ENCODE measurements around the gene CACNA1H. TPM values are rescaled to one million over a fixed set of nuclear protein-coding genes. Genes with fewer than 3 reads are reported as not detected.

CACNA1H gene
- total and polyA plus RNA-seq, 9 of the 15 experiments (the other 6 are each of a cell fraction or from before 2014, with no cell fraction given): 0.10 to 0.18 TPM; not detected in 7

DNA sequence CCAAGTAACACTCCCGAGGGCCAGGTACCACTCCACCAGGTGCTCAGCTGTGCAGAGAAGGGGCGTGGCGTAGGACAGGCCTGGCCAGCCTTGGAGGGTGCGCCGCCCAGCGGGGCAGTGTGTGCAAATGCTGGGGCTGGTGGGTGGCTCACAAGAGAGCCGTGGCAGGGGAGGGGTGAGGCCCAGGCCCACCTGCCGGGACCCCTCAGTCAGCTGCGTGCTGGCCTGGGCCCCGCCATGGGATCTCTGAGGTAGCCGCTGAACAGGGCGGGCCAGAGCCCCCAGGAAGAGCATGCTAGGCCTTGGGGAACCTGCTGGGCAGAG is 63.4 kb downstream of the CACNA1H start:
- peak; percentile 78 for ATAC-seq
- ChIA-PET CTCF (ENCODE audit: low intra/inter-chr PET ratio) (no interaction called here), POLR2A (interaction anchor here (1.0 kb wide), 1 partner anchor 8 kb away, joined by 3 read pairs; no protein-coding TSS in a partner anchor)
- no peaks in the 10 kb centered on the region for H3K9me3 ChIP-seq (replicated peaks; ENCODE audit: control insufficient read depth, insufficient read depth, low read depth, low read length)
- H3K9ac ChIP-seq (ENCODE audit: insufficient read depth in 1 of 2, low read depth in 2 of 2, low read length in 2 of 2): no peak overlapping the region
- peaks cover 0 to 71% of the 10 kb centered on the region in 2 experiments; a peak in 2 of 5 replicates for H3K4me1 ChIP-seq (replicated peaks in 1 of 2; ENCODE audit: control insufficient read depth in 2 of 2, insufficient read depth in 2 of 2, low read length in 2 of 2)
- H3K4me2 ChIP-seq (ENCODE audit: insufficient read depth, low read length): no peak overlapping the region
- peaks cover 46 to 91% of the 10 kb centered on the region in 2 experiments for H3K27me3 ChIP-seq (ENCODE audit: control insufficient read depth in 2 of 2, insufficient read depth in 2 of 2, low read length in 2 of 2)
- H3K9me1 ChIP-seq (ENCODE audit: control insufficient read depth, insufficient read depth, low read length): no peaks in the 10 kb centered on the region
- no TSS peak for BruUV-seq (replicated peaks)
- H4K20me1 ChIP-seq (replicated peaks; ENCODE audit: control insufficient read depth, insufficient read depth, low read length): peaks cover 7% of the 10 kb centered on the region
- no peak for TF ChIP-seq HLTF (IDR thresholded peaks at IDR 0.05)
- TF ChIP-seq, protein P1, sequence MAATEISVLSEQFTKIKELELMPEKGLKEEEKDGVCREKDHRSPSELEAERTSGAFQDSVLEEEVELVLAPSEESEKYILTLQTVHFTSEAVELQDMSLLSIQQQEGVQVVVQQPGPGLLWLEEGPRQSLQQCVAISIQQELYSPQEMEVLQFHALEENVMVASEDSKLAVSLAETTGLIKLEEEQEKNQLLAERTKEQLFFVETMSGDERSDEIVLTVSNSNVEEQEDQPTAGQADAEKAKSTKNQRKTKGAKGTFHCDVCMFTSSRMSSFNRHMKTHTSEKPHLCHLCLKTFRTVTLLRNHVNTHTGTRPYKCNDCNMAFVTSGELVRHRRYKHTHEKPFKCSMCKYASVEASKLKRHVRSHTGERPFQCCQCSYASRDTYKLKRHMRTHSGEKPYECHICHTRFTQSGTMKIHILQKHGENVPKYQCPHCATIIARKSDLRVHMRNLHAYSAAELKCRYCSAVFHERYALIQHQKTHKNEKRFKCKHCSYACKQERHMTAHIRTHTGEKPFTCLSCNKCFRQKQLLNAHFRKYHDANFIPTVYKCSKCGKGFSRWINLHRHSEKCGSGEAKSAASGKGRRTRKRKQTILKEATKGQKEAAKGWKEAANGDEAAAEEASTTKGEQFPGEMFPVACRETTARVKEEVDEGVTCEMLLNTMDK (IDR thresholded peaks at IDR 0.05; ENCODE audit: borderline replicate concordance, insufficient read depth, low read depth, low read length, poor library complexity, severe bottlenecking): peak; percentile 77
- TF ChIP-seq, protein P2, sequence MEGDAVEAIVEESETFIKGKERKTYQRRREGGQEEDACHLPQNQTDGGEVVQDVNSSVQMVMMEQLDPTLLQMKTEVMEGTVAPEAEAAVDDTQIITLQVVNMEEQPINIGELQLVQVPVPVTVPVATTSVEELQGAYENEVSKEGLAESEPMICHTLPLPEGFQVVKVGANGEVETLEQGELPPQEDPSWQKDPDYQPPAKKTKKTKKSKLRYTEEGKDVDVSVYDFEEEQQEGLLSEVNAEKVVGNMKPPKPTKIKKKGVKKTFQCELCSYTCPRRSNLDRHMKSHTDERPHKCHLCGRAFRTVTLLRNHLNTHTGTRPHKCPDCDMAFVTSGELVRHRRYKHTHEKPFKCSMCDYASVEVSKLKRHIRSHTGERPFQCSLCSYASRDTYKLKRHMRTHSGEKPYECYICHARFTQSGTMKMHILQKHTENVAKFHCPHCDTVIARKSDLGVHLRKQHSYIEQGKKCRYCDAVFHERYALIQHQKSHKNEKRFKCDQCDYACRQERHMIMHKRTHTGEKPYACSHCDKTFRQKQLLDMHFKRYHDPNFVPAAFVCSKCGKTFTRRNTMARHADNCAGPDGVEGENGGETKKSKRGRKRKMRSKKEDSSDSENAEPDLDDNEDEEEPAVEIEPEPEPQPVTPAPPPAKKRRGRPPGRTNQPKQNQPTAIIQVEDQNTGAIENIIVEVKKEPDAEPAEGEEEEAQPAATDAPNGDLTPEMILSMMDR (IDR thresholded peaks at IDR 0.05 in 2 of 3, conservative IDR thresholded peaks at IDR 0.05 in 1 of 3; ENCODE audit: insufficient read depth in 2 of 3, low read depth in 1 of 3, low read length in 3 of 3): peak; percentile 24 to 37 (median 36); a peak in 3 of 6 replicates
- 0 out of 4 replicates have a peak, but pooled peaks of 1 of the 2 experiments have one; percentile 9 for TF ChIP-seq RAD21 (CRISPR knock-in tag; conservative IDR thresholded peaks at IDR 0.05 in 1 of 2, IDR thresholded peaks at IDR 0.05 in 1 of 2)
- TF ChIP-seq, protein P3, sequence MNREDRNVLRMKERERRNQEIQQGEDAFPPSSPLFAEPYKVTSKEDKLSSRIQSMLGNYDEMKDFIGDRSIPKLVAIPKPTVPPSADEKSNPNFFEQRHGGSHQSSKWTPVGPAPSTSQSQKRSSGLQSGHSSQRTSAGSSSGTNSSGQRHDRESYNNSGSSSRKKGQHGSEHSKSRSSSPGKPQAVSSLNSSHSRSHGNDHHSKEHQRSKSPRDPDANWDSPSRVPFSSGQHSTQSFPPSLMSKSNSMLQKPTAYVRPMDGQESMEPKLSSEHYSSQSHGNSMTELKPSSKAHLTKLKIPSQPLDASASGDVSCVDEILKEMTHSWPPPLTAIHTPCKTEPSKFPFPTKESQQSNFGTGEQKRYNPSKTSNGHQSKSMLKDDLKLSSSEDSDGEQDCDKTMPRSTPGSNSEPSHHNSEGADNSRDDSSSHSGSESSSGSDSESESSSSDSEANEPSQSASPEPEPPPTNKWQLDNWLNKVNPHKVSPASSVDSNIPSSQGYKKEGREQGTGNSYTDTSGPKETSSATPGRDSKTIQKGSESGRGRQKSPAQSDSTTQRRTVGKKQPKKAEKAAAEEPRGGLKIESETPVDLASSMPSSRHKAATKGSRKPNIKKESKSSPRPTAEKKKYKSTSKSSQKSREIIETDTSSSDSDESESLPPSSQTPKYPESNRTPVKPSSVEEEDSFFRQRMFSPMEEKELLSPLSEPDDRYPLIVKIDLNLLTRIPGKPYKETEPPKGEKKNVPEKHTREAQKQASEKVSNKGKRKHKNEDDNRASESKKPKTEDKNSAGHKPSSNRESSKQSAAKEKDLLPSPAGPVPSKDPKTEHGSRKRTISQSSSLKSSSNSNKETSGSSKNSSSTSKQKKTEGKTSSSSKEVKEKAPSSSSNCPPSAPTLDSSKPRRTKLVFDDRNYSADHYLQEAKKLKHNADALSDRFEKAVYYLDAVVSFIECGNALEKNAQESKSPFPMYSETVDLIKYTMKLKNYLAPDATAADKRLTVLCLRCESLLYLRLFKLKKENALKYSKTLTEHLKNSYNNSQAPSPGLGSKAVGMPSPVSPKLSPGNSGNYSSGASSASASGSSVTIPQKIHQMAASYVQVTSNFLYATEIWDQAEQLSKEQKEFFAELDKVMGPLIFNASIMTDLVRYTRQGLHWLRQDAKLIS (CRISPR knock-in tag; IDR thresholded peaks at IDR 0.05): no peak
- TF ChIP-seq, protein P4, sequence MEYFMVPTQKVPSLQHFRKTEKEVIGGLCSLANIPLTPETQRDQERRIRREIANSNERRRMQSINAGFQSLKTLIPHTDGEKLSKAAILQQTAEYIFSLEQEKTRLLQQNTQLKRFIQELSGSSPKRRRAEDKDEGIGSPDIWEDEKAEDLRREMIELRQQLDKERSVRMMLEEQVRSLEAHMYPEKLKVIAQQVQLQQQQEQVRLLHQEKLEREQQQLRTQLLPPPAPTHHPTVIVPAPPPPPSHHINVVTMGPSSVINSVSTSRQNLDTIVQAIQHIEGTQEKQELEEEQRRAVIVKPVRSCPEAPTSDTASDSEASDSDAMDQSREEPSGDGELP (CRISPR knock-in tag; IDR thresholded peaks at IDR 0.05; ENCODE audit: borderline replicate concordance): peak; percentile 88
- no peak for TF ChIP-seq ETV5 (CRISPR knock-in tag; IDR thresholded peaks at IDR 0.05; ENCODE audit: low read depth)
- no peak for FAIRE-seq
- intact Hi-C loops (cut with micrococcal nuclease): no loop called here
- H3K36me3 ChIP-seq (ENCODE audit: control insufficient read depth, insufficient read depth, low read length): no peaks in the 10 kb centered on the region
- peak; percentile 34 to 60 (median 48) for DNase-seq (ENCODE audit: extremely low read depth in 1 of 4, low spot score in 3 of 4)
- H3K27ac ChIP-seq (ENCODE audit: extremely low read depth, low read depth, low read length): no peak overlapping the region
- no peak overlapping the region for H2AFZ ChIP-seq (ENCODE audit: low read depth, low read length)
- H3K79me2 ChIP-seq (ENCODE audit: control insufficient read depth, insufficient read depth, low read length): no peaks in the 10 kb centered on the region
- no peak overlapping the region for H3K4me3 ChIP-seq
- under 1% methylated on average over 8 of the region's 12 CpGs for WGBS (ENCODE audit: insufficient coverage, low coverage, missing lambda C conversion rate)
- in situ Hi-C loops (cut with MboI): no loop called here

Measured in K562 (cell line).